ENCODE data around the gene NFIB.

NFIB gene

DNA sequence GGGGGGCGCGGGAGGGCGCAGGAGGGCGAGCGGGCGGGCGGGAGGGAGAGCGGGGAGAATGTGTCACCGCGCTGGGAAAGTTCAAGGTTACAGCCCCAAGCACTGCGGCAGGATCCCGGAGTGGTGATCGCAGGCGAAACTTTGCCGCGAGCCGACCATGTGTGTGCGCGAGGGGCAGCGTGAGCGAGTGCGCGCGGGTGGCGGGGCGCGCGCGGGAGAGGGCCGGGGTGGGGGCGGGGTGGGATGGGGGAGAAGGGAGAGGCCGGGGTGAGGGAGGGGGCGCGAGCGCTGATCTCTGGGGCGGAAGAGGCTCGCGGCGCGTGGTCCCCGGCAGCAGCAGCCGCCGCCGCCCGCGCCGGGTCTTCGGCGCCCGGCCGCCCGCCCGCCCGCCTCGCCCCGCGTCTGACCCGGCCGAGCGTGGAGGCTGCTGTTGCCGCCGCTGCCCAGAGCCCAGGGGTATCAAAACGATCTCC, at the start of gene NFIB:
Gene NFIB (minus strand): TSS at position 191 of the 473 bp plus-strand sequence. CDS start 630 bp downstream, outside the sequence.
- DNase-seq (ENCODE audit: low read depth in 2 of 2, low spot score in 1 of 2): no peak

DNA sequence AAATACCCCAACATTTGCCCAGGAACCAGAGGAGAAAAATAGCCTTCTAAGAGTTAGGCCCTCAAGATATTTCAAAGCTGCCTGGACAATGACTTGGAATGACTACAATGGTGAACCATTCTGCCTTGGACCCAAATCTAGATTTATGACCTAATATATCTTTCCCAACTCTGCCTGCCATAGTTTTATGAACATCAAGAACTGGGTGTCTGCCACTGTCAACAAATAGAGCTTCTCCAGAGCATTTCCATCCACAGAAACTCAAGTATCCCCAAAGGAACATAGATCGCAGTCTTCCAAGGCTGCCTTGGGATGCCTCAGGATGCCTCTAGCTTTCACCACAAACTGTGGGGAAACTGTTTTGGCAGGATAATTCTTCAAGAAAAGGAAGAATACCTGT, 48.2 kb upstream of the NFIB start:
- DNase-seq (ENCODE audit: low read depth in 2 of 2, low spot score in 1 of 2): no peak

DNA sequence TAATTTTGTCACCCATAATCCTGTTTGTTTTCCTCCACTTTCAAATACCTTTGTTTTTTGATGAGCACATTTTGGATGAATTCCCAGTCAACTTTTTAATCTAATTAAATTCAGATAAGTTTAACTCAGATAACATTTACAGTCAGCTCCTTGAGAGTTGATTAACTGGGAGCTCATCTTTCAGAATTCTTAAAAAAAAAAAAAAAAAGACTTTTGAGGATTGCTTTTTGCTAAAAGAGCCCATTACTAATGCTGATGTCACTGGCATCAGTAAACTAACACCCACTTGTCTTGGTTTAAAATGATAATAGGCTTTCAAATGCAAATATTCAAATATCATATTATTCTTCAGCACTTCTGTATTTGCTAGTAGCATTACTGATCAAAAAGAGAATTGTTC, 47.1 kb upstream of the NFIB start:
- no peak for DNase-seq (ENCODE audit: low read depth in 2 of 2, low spot score in 1 of 2)

DNA sequence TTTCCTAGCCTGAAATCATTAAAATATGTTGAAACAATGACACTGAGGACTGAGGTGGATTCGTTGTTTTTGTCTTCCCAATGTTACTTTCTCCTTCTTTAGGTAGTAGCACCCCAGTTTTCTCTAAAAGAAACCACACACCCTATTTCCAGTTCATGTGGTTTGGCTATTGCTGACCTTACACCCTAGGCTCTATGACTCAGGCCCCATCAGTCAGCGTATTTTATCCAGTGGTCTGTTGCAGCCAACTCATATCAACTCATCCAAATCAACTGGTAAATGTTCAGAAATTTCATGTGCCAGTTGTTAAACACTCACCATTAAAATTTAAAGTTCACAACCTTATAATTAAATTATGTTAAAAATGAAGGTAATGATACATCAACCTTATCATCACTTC, 44.6 kb upstream of the NFIB start:
- DNase-seq (ENCODE audit: low read depth in 2 of 2, low spot score in 1 of 2): no peak

DNA sequence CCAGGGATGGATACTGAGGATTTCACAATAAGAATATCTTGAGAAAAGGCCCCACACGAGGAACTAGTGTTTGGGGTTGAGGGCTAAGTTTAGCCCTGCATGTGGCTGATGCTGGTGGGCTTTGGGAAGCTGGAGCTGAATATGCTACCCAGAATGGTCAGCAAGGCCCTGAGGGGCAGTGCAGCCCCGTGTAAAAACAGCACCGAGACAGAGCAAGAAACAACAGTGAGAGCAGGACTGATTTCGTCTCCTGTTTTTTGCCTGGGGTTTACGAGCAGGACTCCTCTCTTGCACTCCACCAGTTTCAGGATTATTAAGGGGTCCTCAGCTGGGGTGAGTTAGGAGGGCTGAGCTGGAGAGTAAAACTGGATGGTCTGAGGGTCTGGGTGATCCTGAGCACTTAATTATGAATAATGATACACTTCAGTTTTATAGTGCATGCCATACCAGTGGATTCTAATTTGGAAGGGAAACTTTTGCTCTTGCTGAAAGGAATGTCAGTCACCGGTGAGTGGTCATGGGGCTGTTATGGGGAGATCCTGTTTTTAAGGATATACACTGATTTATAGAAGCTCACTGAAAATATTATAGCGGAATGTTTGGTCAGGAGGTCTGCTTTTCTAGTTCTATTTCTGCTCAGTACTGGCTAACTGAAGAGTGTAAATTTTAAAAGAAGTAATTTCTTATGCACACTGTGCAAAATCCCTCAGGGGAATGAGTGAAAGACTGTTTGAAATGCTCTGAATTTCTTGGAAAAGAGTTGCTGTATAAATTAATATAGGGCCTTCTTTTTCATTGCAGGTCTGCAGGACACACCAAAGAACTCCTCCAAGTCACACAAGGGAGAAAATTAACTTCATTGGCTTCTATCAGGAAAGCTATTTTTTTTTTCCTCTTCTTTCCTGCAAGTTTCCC, 42.7 kb upstream of the NFIB start:
- no peak for DNase-seq (ENCODE audit: low read depth in 2 of 2, low spot score in 1 of 2)

DNA sequence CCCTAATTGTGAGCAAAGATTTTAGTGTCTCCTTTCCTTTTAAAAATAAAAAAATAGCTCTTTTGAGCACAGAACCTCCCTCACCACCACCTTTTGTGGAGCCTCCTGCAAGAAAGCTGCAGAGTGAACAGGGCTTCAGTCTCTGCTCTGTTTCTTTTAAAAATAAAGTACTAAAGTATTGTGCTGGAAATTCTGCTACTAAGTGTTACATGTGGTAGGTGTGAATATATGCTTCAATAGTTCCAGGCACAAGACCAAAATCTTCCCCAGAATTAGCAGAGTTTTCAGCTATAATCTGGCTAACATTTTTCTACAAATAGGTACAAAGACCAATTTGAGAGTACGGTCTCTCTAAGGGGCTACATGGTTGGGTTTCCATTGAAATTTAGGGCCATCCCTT, 40.3 kb upstream of the NFIB start:
- no peak for DNase-seq (ENCODE audit: low read depth in 2 of 2, low spot score in 1 of 2)

DNA sequence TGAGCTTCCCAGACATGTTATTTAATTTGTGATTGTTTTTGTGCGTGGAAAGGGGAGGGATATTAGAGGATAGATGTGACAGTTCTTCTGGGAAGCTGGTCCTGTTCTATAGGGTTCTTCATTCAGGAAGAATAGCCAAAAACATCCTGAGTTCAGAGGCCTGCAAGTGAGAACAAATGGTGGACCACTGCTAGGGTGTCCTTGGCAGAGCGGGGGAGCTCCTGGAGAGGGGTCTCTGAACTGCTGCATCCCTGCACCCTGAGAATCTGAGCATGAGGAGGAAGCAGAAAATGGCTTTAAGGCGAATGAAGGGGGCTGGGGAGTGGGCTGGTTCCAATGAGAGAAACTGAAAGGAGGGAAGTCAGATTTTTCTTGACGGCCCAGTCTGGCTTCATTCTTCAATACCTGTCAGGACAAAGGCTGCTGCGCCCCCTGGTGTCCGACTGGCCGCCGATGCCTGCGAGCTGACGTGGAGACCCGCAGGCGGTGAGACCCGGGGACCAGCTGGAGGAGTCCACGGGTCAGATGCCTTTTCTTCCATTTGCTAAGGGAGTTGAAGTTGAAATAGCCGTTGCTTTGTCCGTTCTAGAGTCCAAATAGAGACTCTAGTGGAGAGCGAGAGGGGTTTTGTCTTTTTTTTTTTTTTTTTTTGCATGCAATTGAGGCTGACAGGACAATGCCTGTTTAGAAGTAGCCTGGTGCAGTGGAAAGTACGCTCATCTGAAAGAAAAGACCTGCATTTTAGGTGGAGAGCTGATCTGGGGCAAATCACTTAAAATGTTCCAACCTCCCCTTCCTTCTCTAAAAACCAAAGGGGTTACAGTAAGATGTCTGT, 39.5 kb upstream of the NFIB start:
- DNase-seq (ENCODE audit: low read depth in 2 of 2, low spot score in 1 of 2): peak; percentile 20 to 39

DNA sequence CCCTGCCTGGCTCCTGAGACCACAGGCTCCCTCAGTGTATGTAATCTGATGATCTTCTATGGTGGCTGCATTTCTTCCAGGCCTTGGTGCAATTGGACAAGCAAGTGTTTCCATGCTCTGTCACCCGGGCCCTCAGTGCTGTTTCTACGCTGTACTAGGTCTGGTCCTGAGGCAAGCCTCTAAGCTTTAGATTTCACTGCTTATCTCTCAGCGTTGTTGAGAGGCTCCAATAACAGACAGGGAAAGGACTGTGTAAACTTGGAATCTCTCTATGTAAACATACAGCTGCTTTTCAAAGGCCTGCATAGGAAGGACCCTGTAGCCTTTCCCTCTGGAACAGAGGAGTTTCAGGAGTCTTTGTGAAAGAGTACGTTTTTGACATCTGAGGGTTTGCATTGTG, 38.6 kb upstream of the NFIB start:
- DNase-seq (ENCODE audit: low read depth in 2 of 2, low spot score in 1 of 2): no peak

DNA sequence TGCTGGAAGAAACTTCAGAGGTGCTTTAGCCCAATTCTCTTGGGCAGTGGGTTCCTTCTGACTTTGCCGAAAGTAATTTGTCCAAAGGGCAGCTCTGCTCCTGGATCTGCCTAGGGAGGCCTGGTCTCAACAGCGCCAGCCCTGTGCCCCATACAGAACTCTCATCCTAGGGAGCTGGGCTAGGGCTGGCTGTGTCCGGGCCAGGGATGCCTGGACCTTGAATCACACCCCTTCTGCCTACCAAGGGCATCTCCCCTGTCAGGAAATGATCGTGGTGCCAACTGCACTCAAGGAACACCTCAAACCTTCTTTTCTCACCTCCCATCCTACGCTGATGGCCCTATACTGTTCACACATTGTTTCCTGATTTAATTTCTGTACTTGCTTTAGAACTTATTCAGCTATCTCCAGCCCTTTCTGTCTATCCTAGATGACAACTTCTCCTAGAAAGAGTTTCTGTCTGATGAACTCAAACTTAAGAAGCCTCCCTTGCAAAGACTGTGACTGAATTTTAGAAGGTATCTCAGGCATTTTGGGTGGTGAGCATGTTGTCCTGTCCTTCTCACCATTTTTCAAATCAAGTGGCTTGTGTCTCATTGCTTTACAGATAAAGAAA, 37.4 kb upstream of the NFIB start:
- no peak for DNase-seq (ENCODE audit: low read depth in 2 of 2, low spot score in 1 of 2)

DNA sequence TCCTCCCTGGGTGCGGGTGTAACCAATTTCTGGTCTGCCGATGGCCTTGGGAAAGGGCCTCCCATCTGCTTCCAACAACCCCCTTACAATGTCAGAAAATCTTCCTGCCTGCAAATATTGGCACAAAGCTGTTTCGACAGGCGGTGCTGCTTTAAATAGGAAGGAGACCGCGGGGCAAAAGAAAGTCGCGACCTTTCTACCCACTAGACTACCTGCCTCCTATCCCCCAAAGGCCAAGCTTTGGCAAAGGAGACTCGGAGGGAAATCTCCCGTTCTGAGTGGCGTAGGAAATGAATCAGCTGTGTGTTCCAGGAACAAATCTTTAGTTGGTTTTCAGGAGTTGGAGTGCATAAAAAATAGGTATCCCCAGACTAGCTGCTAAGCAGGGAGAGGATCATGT, 36.8 kb upstream of the NFIB start:
- no peak for DNase-seq (ENCODE audit: low read depth in 2 of 2, low spot score in 1 of 2)

DNA sequence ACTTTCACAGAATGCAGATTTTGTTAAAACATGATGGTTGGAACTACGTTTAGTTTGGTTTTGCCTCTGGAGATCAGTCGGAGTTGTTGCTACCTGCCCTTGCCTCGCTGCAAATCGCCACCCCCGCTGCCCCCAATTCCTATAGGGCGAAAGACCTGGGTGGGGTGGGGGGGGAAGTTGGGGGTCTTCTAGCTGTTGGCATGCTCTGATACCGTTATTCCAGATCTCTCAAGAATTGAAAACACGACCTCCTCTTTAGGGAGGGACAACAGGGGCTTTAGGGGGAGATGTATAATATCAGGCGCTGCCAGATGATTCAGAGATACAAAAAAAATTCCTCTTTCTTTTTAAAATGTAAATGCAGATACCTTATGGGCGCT, 36.4 kb upstream of the NFIB start:
- DNase-seq (ENCODE audit: low read depth in 2 of 2, low spot score in 1 of 2): no peak

DNA sequence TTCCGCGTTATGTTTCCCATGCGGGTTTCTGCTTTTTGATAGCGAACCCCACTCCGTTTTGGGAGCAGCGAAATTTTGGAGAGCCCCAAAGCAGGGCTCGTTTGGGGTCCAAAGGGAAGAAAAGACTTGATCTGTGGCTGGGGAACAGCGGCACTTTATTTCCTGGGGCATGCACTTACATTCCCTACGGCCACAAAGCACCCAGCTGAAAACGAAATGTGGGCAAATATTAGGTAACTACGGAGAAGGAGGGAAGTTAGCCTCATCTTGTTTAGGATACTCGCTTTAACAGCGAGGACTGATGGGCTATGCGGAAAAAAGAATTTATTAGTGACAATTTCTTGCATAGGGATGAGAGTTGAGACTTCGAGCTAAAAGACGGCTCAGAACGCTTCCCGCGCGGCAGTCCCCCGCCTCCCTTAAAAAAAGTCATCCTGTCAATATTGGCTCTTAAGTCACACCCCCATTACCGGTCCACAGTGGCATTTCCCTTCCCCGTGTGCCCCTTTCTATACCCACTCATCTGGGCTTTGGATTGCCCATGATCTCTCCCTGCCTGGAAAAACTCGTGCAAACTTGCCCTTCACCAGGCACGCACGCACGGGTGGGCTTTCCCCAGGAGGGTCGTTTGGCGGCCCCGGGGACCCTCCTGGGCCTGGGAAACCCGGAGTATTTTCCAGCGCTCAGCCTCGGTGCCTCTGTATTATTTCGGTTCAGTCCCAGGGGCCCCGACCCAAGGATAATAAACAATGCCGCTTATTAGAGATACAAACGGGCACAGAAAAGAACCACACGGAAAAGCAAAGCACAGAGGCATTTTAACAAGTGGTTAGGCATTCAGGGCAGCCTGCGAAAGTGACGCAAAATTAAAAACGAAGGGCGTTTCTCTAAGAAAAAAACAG, 35.8 kb upstream of the NFIB start:
- no peak for DNase-seq (ENCODE audit: low read depth in 2 of 2, low spot score in 1 of 2)

DNA sequence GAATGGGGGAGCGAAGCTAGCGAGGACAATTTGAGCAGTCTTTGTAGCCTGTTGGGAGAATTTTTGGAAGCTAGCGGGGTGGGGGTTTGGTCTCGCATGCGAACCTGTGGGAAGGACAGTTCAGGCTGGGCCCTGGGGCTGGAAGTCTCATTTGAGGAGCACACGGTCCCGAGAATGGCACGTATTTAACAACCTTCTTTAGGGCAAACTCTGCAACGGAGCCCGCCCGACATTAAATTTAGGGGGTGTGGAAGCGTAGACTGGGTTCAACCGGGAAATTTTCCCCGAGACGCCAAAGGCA, 35.2 kb upstream of the NFIB start:
- DNase-seq (ENCODE audit: low read depth in 2 of 2, low spot score in 1 of 2): no peak

DNA sequence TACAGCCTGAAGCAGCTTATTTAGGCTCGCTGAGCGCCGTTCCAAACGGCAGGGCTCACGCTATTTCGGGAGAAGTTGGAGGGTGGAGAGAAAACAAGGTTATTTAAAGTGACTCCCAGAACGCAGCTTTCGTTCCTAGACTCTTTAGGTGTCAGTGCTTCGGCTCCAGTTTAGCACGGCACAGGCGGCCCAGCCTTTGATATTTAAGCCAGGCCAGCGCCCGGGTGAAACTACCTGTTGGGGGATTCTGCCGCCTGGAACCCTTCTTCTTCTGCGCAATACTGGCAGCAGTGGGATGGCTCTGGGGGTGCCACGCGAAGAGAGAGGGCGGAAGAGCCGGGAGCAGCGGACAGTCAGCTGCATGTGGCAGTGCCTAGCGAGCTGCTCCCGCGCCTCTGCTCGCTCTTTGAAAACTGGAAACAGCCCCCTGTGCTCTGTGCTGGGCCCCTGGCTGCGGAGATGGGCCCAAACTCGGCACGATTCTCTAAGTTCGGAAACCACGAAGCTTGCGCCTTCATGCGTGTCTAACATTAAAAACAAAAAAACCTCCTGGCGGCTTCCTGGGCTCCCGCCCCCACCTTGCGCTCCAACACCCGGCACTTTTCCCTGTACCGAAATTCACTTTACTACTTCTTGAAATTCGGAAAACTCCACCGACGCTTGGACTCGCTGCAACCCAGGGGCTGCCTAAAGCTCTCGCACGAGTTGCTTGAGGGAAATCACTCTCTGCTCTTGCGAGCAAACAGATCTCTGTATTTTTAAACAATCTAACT, 34.6 kb upstream of the NFIB start:
- no peak for DNase-seq (ENCODE audit: low read depth in 2 of 2, low spot score in 1 of 2)

DNA sequence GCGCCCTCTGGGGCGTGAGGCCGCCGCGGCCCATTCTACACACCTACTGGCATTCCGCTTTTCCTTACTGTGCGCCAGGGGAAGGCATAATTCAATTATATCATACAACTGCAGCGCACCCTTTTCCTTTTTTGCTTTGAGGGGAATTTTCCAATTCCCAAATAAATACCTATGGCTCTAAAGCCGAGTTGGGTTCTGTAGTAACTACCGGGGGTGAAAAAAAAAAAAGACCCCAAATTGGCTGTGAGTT, 34.1 kb upstream of the NFIB start:
- no peak for DNase-seq (ENCODE audit: low read depth in 2 of 2, low spot score in 1 of 2)

DNA sequence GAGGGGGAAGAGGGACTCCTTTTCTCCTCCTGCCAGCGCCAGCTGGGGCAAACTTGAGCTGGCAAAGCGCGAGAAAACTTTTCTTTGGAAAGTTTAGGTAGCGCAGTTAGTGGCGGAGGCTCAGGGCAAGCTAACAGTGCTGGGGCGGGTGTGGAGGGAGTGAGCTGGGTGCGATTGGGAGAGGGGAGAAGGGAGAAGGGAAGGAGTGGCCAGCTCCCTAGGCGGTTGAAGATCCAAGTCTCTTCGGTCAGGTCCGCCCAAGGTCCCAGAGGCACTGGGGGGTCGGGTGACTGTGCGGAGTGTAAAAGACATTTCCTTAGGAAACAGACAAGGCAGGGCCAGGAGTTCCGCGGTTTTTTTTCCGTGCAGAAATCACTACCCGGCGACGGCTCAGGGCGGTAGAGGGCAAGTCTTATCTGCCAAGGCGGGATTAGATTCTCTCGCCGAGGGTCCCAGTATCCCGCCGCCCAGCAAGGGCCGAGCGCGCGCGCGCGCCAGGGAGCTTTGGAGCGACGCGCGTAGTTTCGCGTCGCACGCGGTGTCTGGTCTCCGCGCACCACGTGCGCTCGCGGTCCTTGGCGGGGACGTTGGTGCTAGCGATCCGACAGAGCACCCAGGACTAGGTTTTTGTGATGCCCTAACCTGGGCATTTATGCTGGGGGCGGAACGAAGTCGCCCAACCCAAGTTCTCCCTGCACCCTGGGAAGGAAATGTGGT, 33.6 kb upstream of the NFIB start:
- DNase-seq (ENCODE audit: low read depth in 2 of 2, low spot score in 1 of 2): no peak

DNA sequence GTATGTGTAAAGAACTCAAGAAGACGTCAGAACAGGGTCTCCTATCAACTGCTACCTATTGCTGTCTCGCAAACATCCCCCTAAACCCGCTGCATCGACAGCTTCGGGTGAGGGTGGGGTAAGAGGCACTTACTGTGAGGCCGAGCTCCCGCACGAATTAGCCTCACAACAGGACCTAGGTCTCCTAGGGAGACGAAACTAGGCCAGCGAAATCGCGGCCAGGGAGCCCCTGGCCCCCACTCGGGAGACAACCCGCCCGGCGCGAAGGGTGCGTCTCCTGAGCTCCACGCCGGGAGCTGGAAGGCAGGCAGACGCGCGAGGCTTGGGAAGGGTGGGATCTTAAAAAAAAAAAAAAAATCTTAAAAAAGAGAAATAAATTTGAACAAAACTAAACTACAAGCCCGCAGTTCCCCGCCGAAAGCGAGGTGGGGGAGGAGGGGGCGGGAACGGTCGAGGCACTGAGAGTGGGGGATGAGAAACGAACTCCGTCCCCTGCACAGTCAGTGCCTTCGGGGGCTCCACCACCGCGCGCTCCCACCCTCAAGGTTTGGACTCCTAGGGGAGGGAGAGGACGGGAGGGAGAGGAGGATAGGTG, 33.0 kb upstream of the NFIB start:
- DNase-seq (ENCODE audit: low read depth in 2 of 2, low spot score in 1 of 2): no peak

DNA sequence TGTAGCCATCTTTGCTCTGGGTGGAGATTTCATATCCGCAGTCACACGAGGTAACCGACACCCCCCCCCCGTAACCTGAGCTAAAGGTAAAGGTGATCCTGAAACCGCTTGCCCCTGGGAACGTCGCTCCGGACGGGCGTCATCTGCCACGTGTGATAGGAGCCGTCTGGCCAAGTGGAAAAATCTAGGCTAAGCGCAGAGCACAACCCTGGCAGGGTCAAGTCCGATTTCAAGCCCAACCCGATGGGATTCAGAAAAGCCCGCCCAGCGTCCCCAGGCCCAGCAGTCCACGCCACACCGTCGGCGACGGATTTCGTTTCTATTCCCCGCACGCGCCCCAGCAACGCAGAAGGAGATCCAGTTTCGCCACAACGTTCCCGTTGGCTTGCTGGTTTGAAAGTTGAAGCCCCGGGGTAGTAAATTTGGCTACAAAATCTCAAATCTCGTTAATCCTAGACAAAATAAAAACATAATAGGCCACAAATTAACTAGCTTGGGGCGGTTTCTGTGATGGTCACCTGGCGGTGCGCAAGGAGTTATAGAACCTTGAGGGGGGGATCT, 32.4 kb upstream of the NFIB start:
- DNase-seq (ENCODE audit: low read depth in 2 of 2, low spot score in 1 of 2): no peak

Measured in stimulated activated CD8-positive, alpha-beta memory T cell treated with anti-CD3 and anti-CD28 coated beads, Interleukin-4, amount 100 ng/mL, for 1 hour (primary cell).